Activated CD4-positive, alpha-beta T cell treated with anti-CD3 and anti-CD28 coated beads, Interleukin-2, amount 50 U/mL, for 4 hours (primary cell): Measurements from ENCODE around the gene KSR2.

Experiments used
- DNase-seq, 2 experiments: peaks; one replicate each; pipeline ENCODE4 v3.0.0-alpha.2; 2020

The KSR2 gene

GRCh38 chr12:117563706-117564105, 405.1 kb downstream of the KSR2 start:
- DNase-seq, result no peak

- DNase-seq, result no peak
Measured at GRCh38 chr12:117563007-117563406, 405.8 kb downstream of the KSR2 start.

DNA sequence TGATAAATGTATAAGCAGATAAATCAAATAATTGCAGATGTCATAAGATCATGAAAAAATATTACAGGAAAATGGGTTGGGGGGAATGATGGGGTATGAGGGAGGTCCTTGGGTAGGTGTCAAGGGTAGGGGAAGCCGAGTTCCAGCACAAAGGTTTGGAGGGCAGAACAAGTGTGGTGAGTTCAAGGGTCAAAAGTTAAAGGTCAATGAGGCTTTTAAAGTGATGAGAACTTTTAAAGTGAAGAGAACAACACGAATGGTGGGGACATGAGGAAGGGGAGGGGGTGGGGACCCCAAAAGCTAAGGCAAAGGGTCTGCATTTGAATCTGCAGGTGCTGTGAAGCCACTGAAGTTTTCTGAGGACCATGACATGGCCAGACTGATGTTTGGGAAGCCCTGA, 406.8 kb downstream of the KSR2 start:
- no peak for DNase-seq

- DNase-seq, result no peak
Measured at GRCh38 chr12:117559978-117560377, 408.8 kb downstream of the KSR2 start.

GRCh38 chr12:117555889-117556288, 412.9 kb downstream of the KSR2 start:
- no peak for DNase-seq

DNA sequence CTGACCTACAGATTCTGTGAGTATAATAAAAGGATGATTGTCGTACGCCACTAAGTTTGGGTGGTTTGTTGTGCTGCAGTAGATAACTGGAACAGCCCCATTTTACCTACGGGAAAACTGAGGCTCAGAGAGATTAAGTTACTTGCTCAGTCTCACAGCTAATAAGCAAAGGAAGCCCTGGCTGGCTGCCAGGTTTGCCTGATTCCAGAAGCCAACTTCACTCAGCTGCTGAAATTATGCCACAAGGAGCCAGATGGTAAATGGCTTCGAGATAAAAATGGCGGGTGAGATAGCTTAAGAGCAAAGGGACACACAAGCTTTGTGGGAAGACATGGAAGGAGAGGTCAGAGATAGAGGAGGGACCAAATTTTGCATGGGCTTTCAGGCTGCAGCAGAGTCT, 415.8 kb downstream of the KSR2 start:
- DNase-seq, result no peak

DNA sequence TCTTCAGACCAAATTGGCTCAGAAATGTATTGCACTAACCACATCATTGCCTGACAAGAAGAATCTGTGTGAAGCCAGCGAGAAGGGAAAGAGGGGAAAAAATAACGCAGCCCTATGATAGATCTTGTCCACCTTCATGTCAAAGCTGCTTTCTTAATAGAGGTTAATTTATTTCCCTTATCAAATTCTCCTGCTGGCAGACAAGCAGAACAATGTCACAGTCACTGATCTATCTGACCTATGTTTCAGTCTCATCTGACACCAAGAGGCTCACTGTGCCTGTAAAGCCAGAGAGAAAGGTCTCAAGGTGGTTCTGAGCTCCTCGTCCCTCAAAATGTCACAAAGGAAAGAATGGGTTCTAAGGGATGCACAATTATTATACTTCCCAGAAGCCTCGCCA, 417.1 kb downstream of the KSR2 start:
- DNase-seq, result no peak

- no peak for DNase-seq
Measured at GRCh38 chr12:117547209-117547608, 421.6 kb downstream of the KSR2 start.

DNA sequence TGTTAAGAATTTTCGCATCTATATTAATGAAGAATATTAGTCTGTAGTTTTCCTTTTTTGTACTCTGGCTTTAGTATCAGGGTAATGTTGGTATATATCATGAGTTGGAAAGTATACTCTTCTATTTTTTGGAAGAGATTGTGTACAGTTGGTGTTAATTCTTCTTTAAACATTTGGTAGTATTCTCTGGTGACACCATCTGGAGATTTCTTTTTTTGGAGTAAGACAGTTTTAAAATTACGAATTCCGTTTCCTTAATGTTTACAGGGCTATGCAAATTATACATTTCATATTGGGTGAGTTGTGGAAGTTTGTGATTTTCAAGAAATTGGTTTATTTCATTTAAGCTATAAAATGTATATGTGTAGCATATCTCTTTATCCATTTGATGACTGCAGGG, 423.6 kb downstream of the KSR2 start:
- no peak for DNase-seq

DNA sequence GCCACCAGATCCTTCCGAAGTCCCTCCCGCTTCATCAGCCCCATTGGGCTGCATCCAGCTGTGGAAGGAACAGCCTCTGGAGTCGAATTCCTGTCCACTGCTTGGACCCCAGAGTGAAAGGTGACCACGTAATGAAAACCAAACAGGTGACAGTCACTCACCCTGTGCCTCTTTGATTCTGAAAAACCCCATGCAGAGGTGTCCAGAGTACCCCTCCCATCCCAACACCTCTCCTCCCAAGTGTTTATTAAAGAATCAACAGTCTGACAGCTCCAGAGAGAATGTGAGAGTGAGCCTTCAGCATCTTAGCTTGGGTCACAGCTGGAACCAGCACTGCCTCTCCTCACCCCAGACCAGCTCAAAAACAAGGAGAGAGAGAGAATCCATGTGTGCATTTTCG, 428.8 kb downstream of the KSR2 start:
- no peak for DNase-seq

- no peak for DNase-seq
Measured at GRCh38 chr12:117538926-117539325, 429.9 kb downstream of the KSR2 start.

DNA sequence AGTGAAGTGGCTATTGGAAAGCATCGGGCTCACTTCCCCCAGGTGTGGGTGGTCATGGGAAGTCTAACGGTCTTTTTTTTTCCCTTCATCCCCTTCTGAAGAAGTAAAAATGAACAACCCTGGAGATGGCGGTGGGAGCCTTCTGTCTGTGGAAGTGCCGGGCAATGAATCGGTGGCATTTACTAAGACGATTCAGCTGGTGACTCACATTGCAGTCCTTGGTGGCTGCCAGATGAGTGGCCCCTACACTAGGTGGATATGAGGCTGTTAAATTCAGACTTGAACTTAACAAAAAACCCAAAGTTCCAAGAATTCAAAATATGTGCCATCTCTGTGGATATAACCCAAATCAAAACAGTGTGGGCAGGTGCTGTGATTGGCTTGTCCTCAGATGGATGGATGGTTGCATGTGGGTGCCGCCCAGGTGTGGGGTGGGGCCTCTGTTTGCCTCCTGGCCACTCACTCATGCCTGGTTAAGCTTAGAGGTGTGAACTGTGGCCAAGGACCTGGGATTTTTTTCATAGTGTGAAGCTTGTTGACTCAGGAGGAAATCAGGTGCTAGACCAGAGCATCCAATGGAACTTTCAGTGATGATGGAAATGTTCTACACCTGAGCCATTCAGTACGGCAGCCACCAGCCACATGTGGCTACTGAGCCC, 430.6 kb downstream of the KSR2 start:
- DNase-seq, result no peak

- DNase-seq, result no peak
Measured at GRCh38 chr12:117533687-117534086, 435.1 kb downstream of the KSR2 start.

DNA sequence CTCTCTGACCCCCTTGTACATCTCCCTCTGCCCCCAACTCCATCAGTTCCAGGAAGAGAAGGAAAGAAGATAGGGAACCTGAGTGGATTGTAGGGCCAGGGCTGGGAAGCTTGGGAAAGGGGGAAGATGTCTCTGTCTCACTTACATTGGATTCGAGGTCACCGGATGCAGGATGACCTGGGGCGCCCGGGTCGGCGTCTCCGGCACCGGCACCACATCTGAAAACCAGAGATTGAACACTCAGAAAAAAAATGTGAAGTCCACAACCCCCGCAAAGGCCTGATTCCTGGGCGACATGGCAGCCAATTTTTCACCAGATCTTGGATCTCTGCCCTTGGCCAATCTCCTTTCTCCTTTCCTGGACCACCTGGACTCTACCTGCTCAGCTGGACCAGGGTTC, 438.0 kb downstream of the KSR2 start:
- DNase-seq, result no peak

GRCh38 chr12:117528538-117528937, 440.3 kb downstream of the KSR2 start:
- no peak for DNase-seq

GRCh38 chr12:117527479-117527855, 441.3 kb downstream of the KSR2 start:
- no peak for DNase-seq

DNA sequence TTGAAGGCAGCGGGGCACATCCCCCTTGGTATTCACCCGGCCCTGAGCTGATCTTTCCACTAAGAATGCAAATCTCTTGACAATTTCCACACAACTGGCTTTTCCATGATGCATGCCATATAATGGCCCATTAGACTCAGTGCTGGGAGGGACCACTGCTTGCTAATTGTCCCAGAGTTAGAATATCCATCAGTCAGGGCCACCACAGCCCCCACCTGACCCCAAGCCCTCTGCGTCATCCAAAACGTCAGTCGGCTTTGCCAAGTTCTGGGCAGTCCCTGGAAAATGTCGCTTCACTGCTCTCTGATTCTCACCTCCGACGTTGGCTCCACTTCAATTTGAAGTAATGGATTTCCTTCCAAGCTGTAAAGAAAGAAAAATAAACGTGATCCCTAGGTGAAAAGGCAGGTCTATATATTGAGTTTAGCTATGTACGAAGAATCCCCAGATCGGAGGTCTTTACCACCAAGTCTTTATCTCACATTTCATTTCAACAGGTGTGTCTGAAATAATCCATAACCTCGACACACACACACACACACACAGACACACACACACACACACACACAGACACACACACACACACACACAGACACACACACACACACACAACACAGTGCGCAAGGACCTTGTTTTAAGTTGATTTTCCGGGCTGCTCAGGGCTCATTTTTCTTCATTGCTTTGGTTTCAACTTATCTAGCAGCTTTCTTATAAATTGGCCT, 441.9 kb downstream of the KSR2 start:
- no peak for DNase-seq

GRCh38 chr12:117525766-117526165, 443.0 kb downstream of the KSR2 start:
- no peak for DNase-seq

DNA sequence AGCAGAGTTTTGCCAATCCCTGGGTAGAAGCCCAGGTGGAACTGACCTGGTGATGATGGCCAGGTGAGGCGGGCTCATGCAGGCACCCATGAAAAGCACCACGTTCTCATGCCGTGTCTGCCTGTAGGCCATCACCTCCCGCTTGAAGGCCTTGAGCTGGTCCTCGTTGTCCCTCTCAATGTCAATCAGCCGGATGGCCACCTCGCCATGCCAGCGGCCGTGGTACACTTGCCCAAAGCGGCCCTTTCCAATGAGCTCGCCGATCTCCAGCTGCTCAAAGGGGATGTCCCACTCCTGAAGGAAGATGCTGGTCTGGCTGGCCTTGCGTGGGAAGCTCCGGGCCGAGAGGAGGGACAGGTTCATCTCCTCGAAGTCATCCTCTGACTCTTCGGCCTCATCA, 444.0 kb downstream of the KSR2 start:
- no peak for DNase-seq

- DNase-seq, result no peak
Measured at GRCh38 chr12:117523971-117524370, 444.8 kb downstream of the KSR2 start.

DNA sequence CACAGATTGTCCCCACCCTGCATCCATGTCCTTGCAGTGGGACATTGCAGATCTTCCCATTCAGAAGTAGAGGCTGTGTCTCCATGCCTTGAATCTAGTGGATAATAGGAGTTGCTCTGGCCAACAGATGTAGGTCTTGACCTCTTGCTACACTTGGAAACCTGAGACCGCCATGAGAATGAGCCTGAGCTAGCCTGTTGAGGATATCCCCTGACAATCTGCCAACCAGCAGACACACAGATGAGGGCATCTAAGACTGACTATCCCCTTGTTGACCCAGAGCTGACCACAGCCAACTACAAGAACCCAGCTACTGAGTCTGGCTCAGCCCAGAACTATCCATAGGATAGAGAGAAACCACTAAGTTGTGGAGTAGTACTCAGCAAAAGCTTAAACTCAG, 446.2 kb downstream of the KSR2 start:
- DNase-seq, result no peak

- no peak for DNase-seq
Measured at GRCh38 chr12:117521867-117522266, 446.9 kb downstream of the KSR2 start.

- no peak for DNase-seq
Measured at GRCh38 chr12:117521346-117521745, 447.4 kb downstream of the KSR2 start.

- no peak for DNase-seq
Measured at GRCh38 chr12:117518594-117519270, 450.1 kb downstream of the KSR2 start.
